ENCODE results near the gene DTYMK. TPM values are rescaled to one million over a fixed set of nuclear protein-coding genes. Genes with fewer than 3 reads are reported as not detected.
A peak's percentile ranks its signal among the peaks of the same experiment; 100 is the strongest.

The DTYMK gene
- total RNA-seq, 1 donor from 2014 or later: 26.1 TPM

- Histone ChIP-seq H3K4me2 (ENCODE audit: low read length) (no peak overlapping the region), H3K79me2 (ENCODE audit: insufficient read depth, low read length) (peaks cover 41% of the 10 kb centered on the region), H3K9me3 (ENCODE audit: insufficient read depth, low read depth, low read length) (no peaks in the 10 kb centered on the region), H3K4me1 (ENCODE audit: insufficient read depth, low read length) (peaks cover 34% of the 10 kb centered on the region), H3K9ac (ENCODE audit: low read length) (no peak overlapping the region), H4K20me1 (ENCODE audit: insufficient read depth, low read length) (peaks cover 3% of the 10 kb centered on the region), H3K36me3 (ENCODE audit: insufficient read depth, low read length) (peaks cover 8% of the 10 kb centered on the region), H2AFZ (ENCODE audit: low read depth, low read length) (no peak overlapping the region), H3K27me3 (ENCODE audit: insufficient read depth, low read length) (no peaks in the 10 kb centered on the region), H3K27ac (ENCODE audit: low read depth, low read length) (no peak overlapping the region), H3K4me3 (ENCODE audit: insufficient read depth, low read depth, low read length) (no peak overlapping the region)
- Mint-ChIP-seq H3K9me3 (ENCODE audit: unreplicated experiment) (no peaks in the 10 kb centered on the region), H3K27ac (ENCODE audit: unreplicated experiment) (no peak overlapping the region), H3K36me3 (ENCODE audit: low read depth, unreplicated experiment) (peaks cover 2% of the 10 kb centered on the region), H3K27me3 (ENCODE audit: low read depth, unreplicated experiment) (no peaks in the 10 kb centered on the region), H3K4me1 (ENCODE audit: low read depth, unreplicated experiment) (peaks cover 9% of the 10 kb centered on the region), H3K4me3 (ENCODE audit: unreplicated experiment) (no peak overlapping the region)
- DNase-seq (ENCODE audit: low read depth) (no peak), FAIRE-seq (no peak)
- TF ChIP-seq CTCF (IDR thresholded peaks at IDR 0.05; ENCODE audit: insufficient read depth, low read depth, low read length): no peak
- no peak for TF ChIP-seq EZH2 (IDR thresholded peaks at IDR 0.05; ENCODE audit: insufficient read depth, low read length)
Measured at GRCh38 chr2:241690202-241690717, 3.6 kb upstream of the DTYMK start.

GRCh38 chr2:241689306-241689705 lies 2.7 kb upstream of the DTYMK start:
- peaks cover 51% of the 10 kb centered on the region for H3K79me2 ChIP-seq (ENCODE audit: insufficient read depth, low read length)
- no peaks in the 10 kb centered on the region for H3K27me3 ChIP-seq (ENCODE audit: insufficient read depth, low read length)
- H3K27me3 Mint-ChIP-seq (ENCODE audit: low read depth, unreplicated experiment): no peaks in the 10 kb centered on the region
- TF ChIP-seq CTCF (IDR thresholded peaks at IDR 0.05; ENCODE audit: insufficient read depth, low read depth, low read length) (no peak), EZH2 (IDR thresholded peaks at IDR 0.05; ENCODE audit: insufficient read depth, low read length) (no peak)
- peak overlapping the region; percentile 14 for H3K4me3 Mint-ChIP-seq (ENCODE audit: unreplicated experiment)
- H3K9ac ChIP-seq (ENCODE audit: low read length): no peak overlapping the region
- H3K4me3 ChIP-seq (ENCODE audit: insufficient read depth, low read depth, low read length): no peak overlapping the region
- H2AFZ ChIP-seq (ENCODE audit: low read depth, low read length): no peak overlapping the region
- H3K36me3 ChIP-seq (ENCODE audit: insufficient read depth, low read length): peaks cover 14% of the 10 kb centered on the region
- H3K9me3 ChIP-seq (ENCODE audit: insufficient read depth, low read depth, low read length): no peaks in the 10 kb centered on the region
- no peak for DNase-seq (ENCODE audit: low read depth)
- H3K4me1 Mint-ChIP-seq (ENCODE audit: low read depth, unreplicated experiment): peaks cover 9% of the 10 kb centered on the region
- H3K27ac ChIP-seq (ENCODE audit: low read depth, low read length): no peak overlapping the region
- H4K20me1 ChIP-seq (ENCODE audit: insufficient read depth, low read length): peaks cover 3% of the 10 kb centered on the region
- no peak overlapping the region for H3K27ac Mint-ChIP-seq (ENCODE audit: unreplicated experiment)
- H3K4me1 ChIP-seq (ENCODE audit: insufficient read depth, low read length): peaks cover 34% of the 10 kb centered on the region
- no peak overlapping the region for H3K4me2 ChIP-seq (ENCODE audit: low read length)
- H3K9me3 Mint-ChIP-seq (ENCODE audit: unreplicated experiment): no peaks in the 10 kb centered on the region
- FAIRE-seq: no peak
- peaks cover 2% of the 10 kb centered on the region for H3K36me3 Mint-ChIP-seq (ENCODE audit: low read depth, unreplicated experiment)

GRCh38 chr2:241686324-241686649 lies 328 bp downstream of the DTYMK start:
- TF ChIP-seq EZH2 (IDR thresholded peaks at IDR 0.05; ENCODE audit: insufficient read depth, low read length): no peak
- no peak for TF ChIP-seq CTCF (IDR thresholded peaks at IDR 0.05; ENCODE audit: insufficient read depth, low read depth, low read length)
- no peaks in the 10 kb centered on the region for H3K27me3 Mint-ChIP-seq (ENCODE audit: low read depth, unreplicated experiment)
- H3K4me1 Mint-ChIP-seq (ENCODE audit: low read depth, unreplicated experiment): peaks cover 9% of the 10 kb centered on the region
- H3K9me3 Mint-ChIP-seq (ENCODE audit: unreplicated experiment): no peaks in the 10 kb centered on the region
- no peak for FAIRE-seq
- H3K4me3 Mint-ChIP-seq (ENCODE audit: unreplicated experiment): peak overlapping the region; percentile 97
- Histone ChIP-seq H2AFZ (ENCODE audit: low read depth, low read length) (peak overlapping the region; percentile 70), H3K4me3 (ENCODE audit: insufficient read depth, low read depth, low read length) (peak overlapping the region; percentile 84), H3K27ac (ENCODE audit: low read depth, low read length) (peak overlapping the region; percentile 92), H4K20me1 (ENCODE audit: insufficient read depth, low read length) (peaks cover under 1% of the 10 kb centered on the region), H3K9ac (ENCODE audit: low read length) (peak overlapping the region; percentile 96), H3K4me2 (ENCODE audit: low read length) (peak overlapping the region; percentile 96), H3K36me3 (ENCODE audit: insufficient read depth, low read length) (peaks cover 18% of the 10 kb centered on the region), H3K79me2 (ENCODE audit: insufficient read depth, low read length) (peaks cover 68% of the 10 kb centered on the region), H3K4me1 (ENCODE audit: insufficient read depth, low read length) (peaks cover 29% of the 10 kb centered on the region), H3K27me3 (ENCODE audit: insufficient read depth, low read length) (no peaks in the 10 kb centered on the region), H3K9me3 (ENCODE audit: insufficient read depth, low read depth, low read length) (no peaks in the 10 kb centered on the region)
- no peak for DNase-seq (ENCODE audit: low read depth)
- H3K36me3 Mint-ChIP-seq (ENCODE audit: low read depth, unreplicated experiment): peaks cover 6% of the 10 kb centered on the region
- peak overlapping the region; percentile 43 for H3K27ac Mint-ChIP-seq (ENCODE audit: unreplicated experiment)
